ENCODE data around the gene SUPT3H. TPM values are rescaled to one million over a fixed set of nuclear protein-coding genes. Genes with fewer than 3 reads are reported as not detected.
A peak's percentile ranks its signal among the peaks of the same experiment; 100 is the strongest.

SUPT3H gene
- polyA plus RNA-seq, 3 donors = 2.4 to 3.5 (median 2.5) TPM

DNA sequence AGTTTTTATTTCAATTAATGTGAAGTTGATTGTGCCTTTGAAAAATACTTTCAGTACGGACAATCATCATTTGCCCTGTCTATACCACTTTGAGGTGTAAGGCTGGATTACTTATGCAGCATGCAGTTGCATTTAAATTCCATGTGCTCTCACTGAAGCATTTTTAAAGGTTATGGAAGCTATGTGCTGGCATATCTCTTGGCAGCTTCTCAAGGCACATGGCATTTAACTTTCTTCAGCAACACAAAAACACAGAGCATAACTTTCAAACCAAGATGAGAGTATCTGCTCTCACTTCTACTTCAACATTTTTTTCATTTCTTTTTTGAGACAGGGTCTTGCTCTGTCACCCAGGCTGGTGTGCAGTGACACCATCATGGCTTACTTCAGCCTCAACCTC lies 410.3 kb downstream of the SUPT3H start:
- TF ChIP-seq CTCF (IDR thresholded peaks at IDR 0.05) = no peak
- H2AFZ ChIP-seq (ENCODE audit: insufficient read depth, low read depth, low read length, poor library complexity, severe bottlenecking) = no peak overlapping the region
- WGBS (ENCODE audit: insufficient coverage) = 100% methylated on average over 1 of the region's 1 CpG
- no peak overlapping the region for H3K4me3 ChIP-seq (replicated peaks in 1 of 3; ENCODE audit: low read depth in 2 of 3, low read length in 3 of 3)
- H3K4me2 ChIP-seq (replicated peaks; ENCODE audit: extremely low read depth, low read length, poor library complexity, severe bottlenecking) = no peak overlapping the region
- intact Hi-C loops (cut with micrococcal nuclease) = no loop called here
- no peak overlapping the region for H3K27ac ChIP-seq (ENCODE audit: low read depth in 1 of 2, low read length in 2 of 2)
- peaks cover 0 to 2% (median 1%) of the 10 kb centered on the region in 3 donors for H3K27me3 Mint-ChIP-seq (ENCODE audit: low read depth in 3 of 3)
- no peaks in the 10 kb centered on the region for H3K27me3 ChIP-seq (ENCODE audit: control insufficient read depth in 2 of 2, insufficient read depth in 2 of 2, low read length in 2 of 2)
- no peaks in the 10 kb centered on the region for H3K4me1 ChIP-seq (ENCODE audit: control insufficient read depth in 1 of 2, insufficient read depth in 2 of 2, low read length in 2 of 2)
- no peak overlapping the region for H3K4me3 Mint-ChIP-seq
- H3K9me3 Mint-ChIP-seq = peaks cover 5 to 18% (median 14%) of the 10 kb centered on the region in 7 donors
- no peak for DNase-seq
- H3K36me3 ChIP-seq (replicated peaks in 1 of 2; ENCODE audit: control insufficient read depth in 1 of 2, insufficient read depth in 2 of 2, low read length in 2 of 2) = no peaks in the 10 kb centered on the region
- H3K4me1 Mint-ChIP-seq = peaks cover 2% of the 10 kb centered on the region
- no peak overlapping the region for H3K9ac ChIP-seq (ENCODE audit: insufficient read depth, low read length, poor library complexity, severe bottlenecking)
- peaks cover 0 to 4% of the 10 kb centered on the region in 2 donors for H3K36me3 Mint-ChIP-seq
- H3K9me3 ChIP-seq (replicated peaks in 1 of 2; ENCODE audit: control insufficient read depth in 1 of 2, insufficient read depth in 1 of 2, low read length in 2 of 2) = peaks cover 5 to 13% of the 10 kb centered on the region in 2 donors
- H4K20me1 ChIP-seq (ENCODE audit: insufficient read depth, low read length) = no peaks in the 10 kb centered on the region
- H3K79me2 ChIP-seq (ENCODE audit: insufficient read depth, low read length) = no peaks in the 10 kb centered on the region
- H3K27ac Mint-ChIP-seq = no peak overlapping the region

- Histone ChIP-seq H4K20me1 (ENCODE audit: insufficient read depth, low read length) (no peaks in the 10 kb centered on the region), H3K4me3 (replicated peaks in 1 of 3; ENCODE audit: low read depth in 2 of 3, low read length in 3 of 3) (no peak overlapping the region), H3K4me2 (replicated peaks; ENCODE audit: extremely low read depth, low read length, poor library complexity, severe bottlenecking) (no peak overlapping the region), H3K27ac (ENCODE audit: low read depth in 1 of 2, low read length in 2 of 2) (no peak overlapping the region), H3K36me3 (replicated peaks in 1 of 2; ENCODE audit: control insufficient read depth in 1 of 2, insufficient read depth in 2 of 2, low read length in 2 of 2) (no peaks in the 10 kb centered on the region), H3K9me3 (replicated peaks in 1 of 2; ENCODE audit: control insufficient read depth in 1 of 2, insufficient read depth in 1 of 2, low read length in 2 of 2) (peaks cover 0 to 4% of the 10 kb centered on the region in 2 donors), H3K4me1 (ENCODE audit: control insufficient read depth in 1 of 2, insufficient read depth in 2 of 2, low read length in 2 of 2) (no peaks in the 10 kb centered on the region), H3K9ac (ENCODE audit: insufficient read depth, low read length, poor library complexity, severe bottlenecking) (no peak overlapping the region), H2AFZ (ENCODE audit: insufficient read depth, low read depth, low read length, poor library complexity, severe bottlenecking) (no peak overlapping the region), H3K79me2 (ENCODE audit: insufficient read depth, low read length) (no peaks in the 10 kb centered on the region), H3K27me3 (ENCODE audit: control insufficient read depth in 2 of 2, insufficient read depth in 2 of 2, low read length in 2 of 2) (no peaks in the 10 kb centered on the region)
- no peak overlapping the region for H3K27ac Mint-ChIP-seq
- peaks cover 2% of the 10 kb centered on the region for H3K4me1 Mint-ChIP-seq
- peaks cover 0 to 2% (median 1%) of the 10 kb centered on the region in 3 donors for H3K27me3 Mint-ChIP-seq (ENCODE audit: low read depth in 3 of 3)
- H3K9me3 Mint-ChIP-seq = peaks cover 2 to 9% (median 6%) of the 10 kb centered on the region in 7 donors
- no peaks in the 10 kb centered on the region for H3K36me3 Mint-ChIP-seq
- no CpG with 5 or more reads among the region's 2 CpGs for WGBS (ENCODE audit: insufficient coverage)
- peak in 1 of 3 donors; percentile 57 for DNase-seq
- intact Hi-C loops (cut with micrococcal nuclease) = no loop called here
- no peak overlapping the region for H3K4me3 Mint-ChIP-seq
- TF ChIP-seq CTCF (IDR thresholded peaks at IDR 0.05) = no peak
Measured at GRCh38 chr6:44966449-44967092, 411.2 kb downstream of the SUPT3H start.
